ENCODE results near the gene CACNA1D. TPM values are rescaled to one million over a fixed set of nuclear protein-coding genes. Genes with fewer than 3 reads are reported as not detected.
"Not testable (repeated sequence)": the region's sequence is repeated elsewhere in the genome, so short reads cannot be mapped to it uniquely, and the experiment has no call there.

CACNA1D gene
- total RNA-seq, 1 donor from 2014 or later = 1.1 TPM

- H3K4me1 Mint-ChIP-seq = peaks cover 21% of the 10 kb centered on the region
Observed at GRCh38 chr3:53633197-53633787, 138.9 kb downstream of the CACNA1D start.

GRCh38 chr3:53635041-53635440, 140.6 kb downstream of the CACNA1D start:
- no peak for DNase-seq (ENCODE audit: low read depth, low spot score)
- no peak overlapping the region for H3K27ac Mint-ChIP-seq (ENCODE audit: unreplicated experiment)
- TF ChIP-seq CTCF (conservative IDR thresholded peaks at IDR 0.05) = no peak
- H3K36me3 Mint-ChIP-seq (ENCODE audit: low read depth) = no peaks in the 10 kb centered on the region
- peaks cover 5% of the 10 kb centered on the region for H3K4me1 Mint-ChIP-seq
- H3K27me3 Mint-ChIP-seq (ENCODE audit: low read depth) = peaks cover 8% of the 10 kb centered on the region
- H3K4me3 Mint-ChIP-seq = no peak overlapping the region
- H3K9me3 Mint-ChIP-seq = peaks cover 5% of the 10 kb centered on the region

More at GRCh38 chr3:53633197-53633787, 138.9 kb downstream of the CACNA1D start:
- Mint-ChIP-seq H3K9me3 (peaks cover 5% of the 10 kb centered on the region), H3K4me3 (no peak overlapping the region), H3K36me3 (ENCODE audit: low read depth) (no peaks in the 10 kb centered on the region), H3K27ac (ENCODE audit: unreplicated experiment) (no peak overlapping the region), H3K27me3 (ENCODE audit: low read depth) (peaks cover 8% of the 10 kb centered on the region)
- TF ChIP-seq CTCF (conservative IDR thresholded peaks at IDR 0.05) = no peak
- DNase-seq (ENCODE audit: low read depth, low spot score) = no peak

- not testable (repeated sequence) for H3K36me3 Mint-ChIP-seq (ENCODE audit: low read depth); H3K9me3 Mint-ChIP-seq; H3K4me3 Mint-ChIP-seq; H3K27ac Mint-ChIP-seq (ENCODE audit: unreplicated experiment); DNase-seq (ENCODE audit: low read depth, low spot score); H3K4me1 Mint-ChIP-seq
- peaks cover 11% of the 10 kb centered on the region for H3K27me3 Mint-ChIP-seq (ENCODE audit: low read depth)
Observed at GRCh38 chr3:53638806-53639205, 144.4 kb downstream of the CACNA1D start.

GRCh38 chr3:53641397-53641796, 147.0 kb downstream of the CACNA1D start:
- TF ChIP-seq CTCF (conservative IDR thresholded peaks at IDR 0.05) = no peak
- no peak overlapping the region for H3K4me3 Mint-ChIP-seq
- no peak overlapping the region for H3K27ac Mint-ChIP-seq (ENCODE audit: unreplicated experiment)
- H3K27me3 Mint-ChIP-seq (ENCODE audit: low read depth) = peaks cover 15% of the 10 kb centered on the region
- H3K9me3 Mint-ChIP-seq = no peaks in the 10 kb centered on the region
- H3K4me1 Mint-ChIP-seq = no peaks in the 10 kb centered on the region
- no peaks in the 10 kb centered on the region for H3K36me3 Mint-ChIP-seq (ENCODE audit: low read depth)
- DNase-seq (ENCODE audit: low read depth, low spot score) = no peak

GRCh38 chr3:53642211-53642610, 147.8 kb downstream of the CACNA1D start:
- H3K27me3 Mint-ChIP-seq (ENCODE audit: low read depth) = peaks cover 17% of the 10 kb centered on the region
- no peak overlapping the region for H3K27ac Mint-ChIP-seq (ENCODE audit: unreplicated experiment)
- no peak for TF ChIP-seq CTCF (conservative IDR thresholded peaks at IDR 0.05)
- no peak for DNase-seq (ENCODE audit: low read depth, low spot score)
- H3K9me3 Mint-ChIP-seq = no peaks in the 10 kb centered on the region
- no peaks in the 10 kb centered on the region for H3K4me1 Mint-ChIP-seq
- H3K36me3 Mint-ChIP-seq (ENCODE audit: low read depth) = no peaks in the 10 kb centered on the region
- no peak overlapping the region for H3K4me3 Mint-ChIP-seq

- DNase-seq (ENCODE audit: low read depth, low spot score) = no peak
- Mint-ChIP-seq H3K27me3 (ENCODE audit: low read depth) (peaks cover 17% of the 10 kb centered on the region), H3K9me3 (no peaks in the 10 kb centered on the region), H3K27ac (ENCODE audit: unreplicated experiment) (no peak overlapping the region), H3K36me3 (ENCODE audit: low read depth) (no peaks in the 10 kb centered on the region), H3K4me3 (no peak overlapping the region), H3K4me1 (no peaks in the 10 kb centered on the region)
- TF ChIP-seq CTCF (conservative IDR thresholded peaks at IDR 0.05) = no peak
Observed at GRCh38 chr3:53643757-53644156, 149.3 kb downstream of the CACNA1D start.

Data from neural crest cell (in vitro differentiated cells).